MCF 10A (cell line): ENCODE results near the gene PYY. TPM values are rescaled to one million over a fixed set of nuclear protein-coding genes. Genes with fewer than 3 reads are reported as not detected.
"Not testable (repeated sequence)": the region's sequence is repeated elsewhere in the genome, so short reads cannot be mapped to it uniquely, and the experiment has no call there.

Experiments used
- BruUV-seq: library from RNA; stranded (reverse); fragments of 400-500 nt; replicated peaks from 2 replicates; lab custom pipeline; 2021; lab: Mats Ljungman, UMichigan
- CTCF ChIA-PET: fragments of 300-600 bp; sonication (Branson Sonifier 250); formaldehyde crosslinking; extraction: SDS; loops from one replicate; lab custom pipeline; 2021; ENCODE audit warnings: antibody characterized with exemption, inconsistent platforms; lab: Yijun Ruan, JAX
- POLR2A ChIA-PET: fragments of 300-600, 350-650 bp; sonication (Branson Sonifier 250); formaldehyde crosslinking; extraction: SDS; loops from one replicate; lab custom pipeline; 2020; ENCODE audit warnings: antibody characterized with exemption, inconsistent platforms; lab: Yijun Ruan, JAX
- DNase-seq: peaks from one replicate; pipeline ENCODE4 v3.0.0-alpha.2; 2018; ENCODE audit not compliant: unreplicated experiment
- H3K27ac Mint-ChIP-seq: one replicate; pipeline ENCODE4 v1.8.0; 2022; ENCODE audit warnings: mild to moderate bottlenecking, low read depth, mixed read lengths; ENCODE audit not compliant: unreplicated experiment
- H3K27me3 Mint-ChIP-seq: one replicate; pipeline ENCODE4 v1.8.0; 2022; ENCODE audit warnings: mixed read lengths; ENCODE audit not compliant: insufficient read depth, unreplicated experiment
- H3K36me3 Mint-ChIP-seq: one replicate; pipeline ENCODE4 v1.8.0; 2022; ENCODE audit warnings: mild to moderate bottlenecking, moderate library complexity, mixed read lengths; ENCODE audit not compliant: insufficient read depth, unreplicated experiment
- H3K4me1 Mint-ChIP-seq: one replicate; pipeline ENCODE4 v1.8.0; 2022; ENCODE audit warnings: mixed read lengths; ENCODE audit not compliant: insufficient read depth, unreplicated experiment
- H3K4me3 Mint-ChIP-seq: one replicate; pipeline ENCODE4 v1.8.0; 2022; ENCODE audit warnings: mild to moderate bottlenecking, moderate library complexity, mixed read lengths; ENCODE audit not compliant: unreplicated experiment
- H3K9me3 Mint-ChIP-seq: one replicate; pipeline ENCODE4 v1.8.0; 2022; ENCODE audit warnings: mixed read lengths; ENCODE audit not compliant: unreplicated experiment
- intact Hi-C: fragments of 100-400 bp; cut with micrococcal nuclease; formaldehyde crosslinking; loops from 2 replicates; pipeline ENCODE4 v1.14.1; 2022
- total RNA-seq: library from RNA; stranded (reverse); gene quantifications from 2 replicates; pipeline ENCODE4 v1.2.3, GENCODE V29; 2022
- TF ChIP-seq, protein P1 (sequence below): fragments of 200-600 bp; IDR thresholded peaks from one replicate; pipeline ENCODE4 v1.8.0; 2022; ENCODE audit warnings: antibody characterized with exemption, mild to moderate bottlenecking; ENCODE audit not compliant: unreplicated experiment

Gene PYY
- total RNA-seq, 1 experiment from 2014 or later, result not detected

DNA sequence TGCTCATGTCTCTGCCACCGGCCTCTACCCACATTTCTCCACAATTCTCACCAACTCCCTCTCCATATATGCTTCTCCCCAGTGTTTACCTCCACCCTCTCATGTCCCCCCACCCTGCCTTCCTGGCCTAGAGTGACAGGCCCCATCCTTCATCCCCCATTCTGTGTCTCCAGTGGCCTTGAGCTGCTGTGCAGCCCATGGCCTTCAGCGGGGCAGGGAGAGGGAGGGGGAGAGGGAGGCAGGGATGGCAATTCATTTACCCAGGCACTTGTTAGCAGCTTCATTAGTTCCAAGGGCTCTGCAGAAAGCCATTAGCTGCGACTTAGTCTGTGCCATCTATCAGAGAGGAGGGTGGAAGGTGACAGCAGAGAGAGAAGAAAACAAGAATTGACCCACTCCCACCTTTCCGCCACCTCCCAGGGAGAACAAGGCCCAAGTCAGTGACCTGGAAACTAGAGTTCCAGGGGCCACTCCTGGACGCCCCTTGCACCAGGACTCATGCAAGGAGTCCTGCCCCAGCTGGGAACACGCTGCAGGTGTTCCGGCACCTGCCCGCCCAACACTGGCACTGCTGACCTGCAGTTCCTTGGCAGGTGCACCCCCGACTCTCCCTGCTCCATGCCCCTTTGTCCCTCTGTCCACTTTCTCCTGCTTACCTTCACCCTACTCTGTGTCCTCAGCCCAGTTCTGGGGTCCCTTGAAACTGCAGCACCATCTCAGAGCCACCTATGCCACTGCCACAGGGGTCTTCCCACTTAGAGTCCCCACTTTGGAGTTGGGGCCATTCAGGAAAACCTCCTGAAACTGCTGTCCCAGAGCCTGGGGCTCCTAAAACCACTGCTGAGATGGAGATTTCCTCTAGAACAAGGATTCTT, 23.5 kb upstream of the PYY start:
- ChIA-PET POLR2A (no interaction called here), CTCF (no interaction called here)
- no peak for DNase-seq
- intact Hi-C loops, result no loop called here
- no TSS peak for BruUV-seq
- peaks cover 37% of the 10 kb centered on the region for H3K27me3 Mint-ChIP-seq
- TF ChIP-seq, protein P1, sequence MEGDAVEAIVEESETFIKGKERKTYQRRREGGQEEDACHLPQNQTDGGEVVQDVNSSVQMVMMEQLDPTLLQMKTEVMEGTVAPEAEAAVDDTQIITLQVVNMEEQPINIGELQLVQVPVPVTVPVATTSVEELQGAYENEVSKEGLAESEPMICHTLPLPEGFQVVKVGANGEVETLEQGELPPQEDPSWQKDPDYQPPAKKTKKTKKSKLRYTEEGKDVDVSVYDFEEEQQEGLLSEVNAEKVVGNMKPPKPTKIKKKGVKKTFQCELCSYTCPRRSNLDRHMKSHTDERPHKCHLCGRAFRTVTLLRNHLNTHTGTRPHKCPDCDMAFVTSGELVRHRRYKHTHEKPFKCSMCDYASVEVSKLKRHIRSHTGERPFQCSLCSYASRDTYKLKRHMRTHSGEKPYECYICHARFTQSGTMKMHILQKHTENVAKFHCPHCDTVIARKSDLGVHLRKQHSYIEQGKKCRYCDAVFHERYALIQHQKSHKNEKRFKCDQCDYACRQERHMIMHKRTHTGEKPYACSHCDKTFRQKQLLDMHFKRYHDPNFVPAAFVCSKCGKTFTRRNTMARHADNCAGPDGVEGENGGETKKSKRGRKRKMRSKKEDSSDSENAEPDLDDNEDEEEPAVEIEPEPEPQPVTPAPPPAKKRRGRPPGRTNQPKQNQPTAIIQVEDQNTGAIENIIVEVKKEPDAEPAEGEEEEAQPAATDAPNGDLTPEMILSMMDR, result no peak
- H3K27ac Mint-ChIP-seq, result no peak overlapping the region
- no peaks in the 10 kb centered on the region for H3K4me1 Mint-ChIP-seq
- H3K4me3 Mint-ChIP-seq, result no peak overlapping the region
- no peaks in the 10 kb centered on the region for H3K36me3 Mint-ChIP-seq
- H3K9me3 Mint-ChIP-seq, result no peaks in the 10 kb centered on the region

DNA sequence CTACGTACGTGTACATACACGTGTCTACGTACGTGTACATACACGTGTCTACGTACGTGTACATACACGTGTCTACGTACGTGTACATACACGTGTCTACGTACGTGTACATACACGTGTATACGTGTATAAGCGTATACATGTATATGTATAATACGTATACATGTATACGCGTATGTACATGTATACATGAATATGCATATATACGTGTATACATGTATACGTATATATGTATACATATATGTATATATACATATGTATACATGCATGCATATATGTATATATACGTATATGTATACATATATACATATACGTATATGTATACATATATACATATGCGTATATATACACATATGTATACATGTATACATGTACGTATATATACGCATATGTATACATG, 22.2 kb upstream of the PYY start:
- Mint-ChIP-seq H3K27me3 (peaks cover 25% of the 10 kb centered on the region), H3K4me3 (no peak overlapping the region), H3K36me3 (no peaks in the 10 kb centered on the region), H3K4me1 (no peaks in the 10 kb centered on the region), H3K9me3 (no peaks in the 10 kb centered on the region), H3K27ac (no peak overlapping the region)
- intact Hi-C loops, result no loop called here
- TF ChIP-seq, protein P1, result no peak
- POLR2A ChIA-PET, result no interaction called here
- CTCF ChIA-PET, result no interaction called here
- DNase-seq, result no peak
- BruUV-seq, result no TSS peak

DNA sequence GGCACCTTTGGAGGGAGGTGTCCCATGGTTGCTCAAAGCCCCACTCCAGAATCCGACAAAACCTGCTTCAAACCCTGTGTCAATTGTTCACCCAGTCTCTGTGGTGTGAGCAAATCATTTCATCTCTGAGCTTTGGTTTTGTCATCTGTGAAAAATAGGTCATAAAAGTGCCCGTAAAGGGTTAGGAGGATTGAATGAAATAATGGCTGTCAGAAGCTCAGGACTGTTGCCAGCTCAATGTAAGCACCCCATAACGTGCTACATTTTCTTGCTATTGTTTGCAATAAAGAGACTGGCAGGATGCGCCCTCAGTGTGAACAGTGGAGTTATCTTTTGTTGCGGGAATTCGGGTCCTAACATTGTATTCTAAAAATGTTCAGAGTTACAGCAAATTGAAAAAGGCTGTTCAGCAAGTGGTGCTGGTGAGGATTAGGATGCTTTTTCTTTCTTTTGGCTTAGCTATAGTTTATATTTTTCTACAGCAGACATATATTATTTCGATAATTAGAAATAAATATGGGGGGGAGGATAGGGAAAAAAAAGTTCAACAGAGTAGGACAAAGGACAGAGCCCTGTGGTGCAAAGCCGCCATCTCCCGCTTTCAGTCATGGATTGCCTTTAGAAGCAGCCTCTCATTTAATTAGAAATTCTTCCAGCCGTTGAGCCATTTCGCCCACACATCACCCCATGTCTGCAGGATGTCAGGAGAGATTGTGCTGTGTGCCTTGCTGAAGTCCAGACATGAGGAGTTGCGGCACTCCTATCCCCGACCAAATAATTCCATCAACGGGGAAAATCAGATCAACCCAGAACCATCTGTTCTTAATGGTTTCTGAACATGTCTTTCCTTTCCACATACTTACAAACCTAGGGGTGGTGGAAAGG, 20.9 kb upstream of the PYY start:
- no peaks in the 10 kb centered on the region for H3K4me1 Mint-ChIP-seq
- ChIA-PET POLR2A (no interaction called here), CTCF (interaction anchor here (1.2 to 1.7 kb wide), 3 partner anchors 11 to 96 kb away, joined by 3 to 5 read pairs (median 4); no protein-coding TSS in a partner anchor)
- no peaks in the 10 kb centered on the region for H3K36me3 Mint-ChIP-seq
- no peak for DNase-seq
- peaks cover 25% of the 10 kb centered on the region for H3K27me3 Mint-ChIP-seq
- intact Hi-C loops, result no loop called here
- no TSS peak for BruUV-seq
- H3K4me3 Mint-ChIP-seq, result no peak overlapping the region
- H3K9me3 Mint-ChIP-seq, result no peaks in the 10 kb centered on the region
- TF ChIP-seq, protein P1, result no peak
- H3K27ac Mint-ChIP-seq, result no peak overlapping the region

DNA sequence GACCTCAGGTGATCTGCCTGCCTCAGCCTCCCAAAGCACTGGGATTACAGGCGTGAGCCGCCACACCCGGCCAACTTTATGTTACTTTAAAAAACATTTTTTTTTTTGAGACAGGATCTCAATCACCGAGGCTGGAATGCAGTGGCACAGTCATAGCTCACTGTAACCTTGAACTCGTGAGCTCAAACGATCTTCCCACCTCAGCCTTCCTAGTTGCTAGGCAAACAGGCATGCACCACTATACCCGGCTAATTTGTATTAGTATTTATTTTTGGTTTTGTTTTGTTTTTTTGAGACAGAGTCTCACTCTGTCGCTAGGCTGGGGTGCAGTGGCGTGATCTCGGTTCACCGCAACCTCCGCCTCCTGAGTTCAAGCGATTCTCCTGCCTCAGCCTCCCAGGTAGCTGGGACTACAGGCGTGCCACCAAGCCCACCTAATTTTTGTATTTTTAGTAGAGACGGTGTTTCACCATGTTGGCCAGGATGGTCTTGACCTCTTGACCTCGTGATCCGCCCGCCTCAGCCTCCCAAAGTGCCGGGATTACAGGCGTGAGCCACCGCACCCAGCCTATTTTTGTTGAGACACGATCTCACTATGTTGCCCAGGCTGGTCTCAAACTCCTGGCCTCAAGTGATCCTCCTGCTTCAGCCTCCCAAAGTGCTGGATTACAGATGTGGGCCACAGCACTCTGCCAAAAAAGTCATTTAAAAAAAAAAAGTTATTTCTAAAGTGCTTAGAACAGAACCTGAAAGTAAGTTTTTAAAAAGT, 18.9 kb upstream of the PYY start:
- H3K9me3 Mint-ChIP-seq, H3K4me1 Mint-ChIP-seq, H3K27ac Mint-ChIP-seq, intact Hi-C loops, H3K36me3 Mint-ChIP-seq, POLR2A ChIA-PET, CTCF ChIA-PET, H3K4me3 Mint-ChIP-seq, DNase-seq, BruUV-seq: not testable (repeated sequence)
- H3K27me3 Mint-ChIP-seq, result peaks cover 12% of the 10 kb centered on the region

DNA sequence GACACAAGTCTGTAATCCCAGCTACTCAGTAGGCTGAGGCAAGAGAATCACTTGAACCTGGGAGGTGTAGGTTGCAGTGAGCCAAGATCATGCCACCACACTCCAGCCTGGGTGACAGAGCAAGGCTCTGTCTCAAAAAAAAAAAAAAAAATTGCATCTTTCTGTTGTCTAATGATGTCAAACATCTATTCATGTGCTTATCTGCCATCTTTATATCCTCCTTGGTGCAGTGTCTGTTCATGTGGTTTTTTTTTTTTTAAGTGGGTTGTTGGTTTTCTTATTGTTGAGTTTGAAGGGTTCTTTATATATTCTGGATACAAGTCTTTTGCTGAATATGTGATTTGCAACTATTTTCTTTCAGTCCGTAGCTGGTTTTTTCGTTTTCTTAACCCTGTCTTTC, 17.7 kb upstream of the PYY start:
- H3K27me3 Mint-ChIP-seq, BruUV-seq, intact Hi-C loops, H3K4me3 Mint-ChIP-seq, H3K9me3 Mint-ChIP-seq, H3K36me3 Mint-ChIP-seq, H3K4me1 Mint-ChIP-seq, H3K27ac Mint-ChIP-seq, DNase-seq, POLR2A ChIA-PET: not testable (repeated sequence)
- CTCF ChIA-PET, result interaction anchor here (0.6 to 0.7 kb wide), 4 partner anchors 18 to 438 kb away, joined by 3 read pairs; no protein-coding TSS in a partner anchor
